Skeletal muscle tissue (tissue), 4 donors: Measurements from ENCODE around the gene CLRN1. TPM values are rescaled to one million over a fixed set of nuclear protein-coding genes. Genes with fewer than 3 reads are reported as not detected.

Source experiments
- H3K27ac ChIP-seq: one replicate; pipeline ENCODE4 v1.7.0; 2013; ENCODE audit warnings: mild to moderate bottlenecking, low read depth, low read length, inconsistent platforms
- H3K27me3 ChIP-seq, 3 donors: one replicate each; pipeline ENCODE4 v1.7.0; 2013; ENCODE audit warnings: low read length in 3 of 3; ENCODE audit not compliant: control insufficient read depth in 3 of 3, insufficient read depth in 3 of 3
- H3K36me3 ChIP-seq, 3 donors: one replicate each; pipeline ENCODE4 v1.7.0; 2013; ENCODE audit warnings: low read length in 3 of 3; ENCODE audit not compliant: control insufficient read depth in 3 of 3, insufficient read depth in 3 of 3
- H3K4me1 ChIP-seq, 3 donors: one replicate each; pipeline ENCODE4 v1.7.0; 2013; ENCODE audit warnings: low read length in 3 of 3, mild to moderate bottlenecking in 3 of 3; ENCODE audit not compliant: control insufficient read depth in 3 of 3, insufficient read depth in 3 of 3
- H3K4me3 ChIP-seq, 3 donors: one replicate each; pipeline ENCODE4 v1.7.0; 2013; ENCODE audit warnings: low read length in 3 of 3
- H3K9ac ChIP-seq, 3 donors: one replicate each; pipeline ENCODE4 v1.7.0; 2013; ENCODE audit warnings: low read length in 3 of 3, mild to moderate bottlenecking in 3 of 3, moderate library complexity in 2 of 3, low read depth in 1 of 3
- H3K9me3 ChIP-seq, 3 donors: one replicate each; pipeline ENCODE4 v1.7.0; 2013; ENCODE audit warnings: low read length in 3 of 3; ENCODE audit not compliant: control insufficient read depth in 3 of 3
- total RNA-seq: library from RNA; depleted of rRNA; stranded (reverse); fragments of >200 nt; gene quantifications from one replicate; pipeline ENCODE4 v1.2.3, GENCODE V29; 2014
- donor health status: Osteomylitis.

The CLRN1 gene
- total RNA-seq, 1 donor from 2014 or later: not detected

DNA sequence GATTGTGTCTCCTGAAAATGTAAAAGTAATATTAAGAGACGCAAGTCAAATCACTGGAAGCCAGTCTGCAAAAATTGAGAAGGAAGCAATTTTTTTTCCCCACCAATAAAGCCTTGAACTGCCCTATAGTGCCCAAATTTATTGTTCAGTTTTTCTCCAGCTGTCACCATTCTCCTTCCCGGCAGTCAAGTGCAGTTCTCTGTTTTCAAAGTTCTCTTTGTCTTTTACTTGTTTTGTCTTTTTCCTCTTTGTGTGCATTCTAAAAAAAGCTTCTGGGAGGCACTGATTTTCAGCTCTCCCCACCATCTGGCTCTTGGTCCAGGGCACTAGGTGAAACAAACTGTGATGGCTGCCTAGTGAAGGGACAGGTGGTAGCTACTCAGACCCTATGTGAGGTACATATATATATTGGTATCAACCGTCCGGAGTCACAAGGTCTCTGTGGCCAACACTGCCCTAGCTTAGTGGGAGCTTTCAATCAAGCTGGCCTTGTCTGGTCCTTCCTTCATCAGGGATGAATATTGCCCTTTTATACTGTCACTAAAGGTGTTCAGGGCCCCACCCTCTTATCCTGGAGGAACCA is 6.1 kb upstream of the CLRN1 start:
- Histone ChIP-seq H3K4me1 (no peaks in the 10 kb centered on the region), H3K9ac (no peak overlapping the region)

DNA sequence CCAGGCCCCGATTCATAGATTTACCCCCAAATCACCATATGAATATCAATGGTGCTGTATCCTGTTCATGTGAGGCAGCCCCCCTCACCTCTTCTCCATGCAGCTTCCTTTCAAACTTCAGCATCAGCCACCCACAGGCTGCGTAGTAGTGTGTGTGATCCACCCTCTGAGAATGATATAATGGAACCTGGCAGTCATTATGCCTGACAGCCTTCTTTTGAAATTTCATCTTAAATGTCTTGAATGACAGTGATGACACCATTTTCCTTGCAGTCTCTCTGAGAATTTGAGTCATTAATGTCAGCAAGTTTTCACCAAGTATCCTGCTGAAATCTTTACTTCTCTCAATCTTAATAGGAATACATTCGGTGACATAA is 3.5 kb upstream of the CLRN1 start:
- Histone ChIP-seq H3K27ac (no peak overlapping the region), H3K27me3 (peaks cover 0 to 9% (median 0%) of the 10 kb centered on the region in 3 donors), H3K4me1 (no peaks in the 10 kb centered on the region), H3K36me3 (no peaks in the 10 kb centered on the region), H3K9me3 (no peaks in the 10 kb centered on the region), H3K4me3 (no peak overlapping the region), H3K9ac (no peak overlapping the region)

More for the DNA sequence above, 6.1 kb upstream of the CLRN1 start:
- Histone ChIP-seq H3K36me3 (no peaks in the 10 kb centered on the region), H3K27me3 (peaks cover 0 to 3% (median 0%) of the 10 kb centered on the region in 3 donors), H3K27ac (no peak overlapping the region), H3K9me3 (no peaks in the 10 kb centered on the region), H3K4me3 (no peak overlapping the region)

DNA sequence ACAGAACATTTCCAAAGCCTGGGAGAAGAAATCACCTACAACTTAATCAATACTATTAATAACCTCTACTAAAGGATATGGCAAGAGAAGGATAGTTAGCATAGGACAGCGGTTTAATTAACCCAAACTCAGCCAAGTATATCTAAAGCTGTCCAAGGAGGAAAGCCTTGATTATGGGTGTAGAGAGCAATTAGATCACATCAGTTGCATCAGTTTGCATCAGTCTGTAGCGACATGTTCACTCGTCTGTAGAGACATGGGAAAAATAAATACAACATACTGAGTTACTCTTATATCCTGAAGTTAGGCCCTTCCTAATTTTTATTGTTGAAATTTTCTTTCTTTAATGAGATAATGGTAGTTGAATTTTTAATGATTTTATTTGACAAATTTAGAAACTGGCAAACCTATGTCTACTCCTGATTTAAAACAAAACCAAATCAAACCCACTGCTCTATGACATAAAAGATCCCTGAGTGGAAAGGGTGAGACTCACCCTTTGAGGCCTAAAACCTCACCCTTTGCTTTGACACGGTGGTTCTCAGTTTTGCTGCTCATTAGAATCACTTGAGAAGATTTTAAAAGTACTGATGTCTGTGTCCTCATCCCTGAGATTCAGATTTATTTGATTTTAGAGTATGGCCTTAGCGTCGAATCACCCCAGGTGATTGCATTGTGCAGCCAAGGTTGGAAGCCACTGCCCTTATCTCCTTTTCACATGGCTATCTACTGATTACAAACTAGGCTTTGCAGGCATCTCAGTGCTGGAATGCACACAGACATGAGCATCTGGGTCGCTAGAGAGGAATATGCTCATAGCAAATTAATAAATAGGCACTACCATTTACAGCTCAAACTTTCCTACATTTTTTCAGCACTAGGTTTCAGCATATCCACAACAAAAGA is 2.8 kb upstream of the CLRN1 start:
- Histone ChIP-seq H3K27me3 (peaks cover 0 to 9% (median 0%) of the 10 kb centered on the region in 3 donors), H3K27ac (no peak overlapping the region), H3K4me1 (no peaks in the 10 kb centered on the region), H3K4me3 (no peak overlapping the region), H3K9ac (no peak overlapping the region), H3K36me3 (no peaks in the 10 kb centered on the region), H3K9me3 (no peaks in the 10 kb centered on the region)

DNA sequence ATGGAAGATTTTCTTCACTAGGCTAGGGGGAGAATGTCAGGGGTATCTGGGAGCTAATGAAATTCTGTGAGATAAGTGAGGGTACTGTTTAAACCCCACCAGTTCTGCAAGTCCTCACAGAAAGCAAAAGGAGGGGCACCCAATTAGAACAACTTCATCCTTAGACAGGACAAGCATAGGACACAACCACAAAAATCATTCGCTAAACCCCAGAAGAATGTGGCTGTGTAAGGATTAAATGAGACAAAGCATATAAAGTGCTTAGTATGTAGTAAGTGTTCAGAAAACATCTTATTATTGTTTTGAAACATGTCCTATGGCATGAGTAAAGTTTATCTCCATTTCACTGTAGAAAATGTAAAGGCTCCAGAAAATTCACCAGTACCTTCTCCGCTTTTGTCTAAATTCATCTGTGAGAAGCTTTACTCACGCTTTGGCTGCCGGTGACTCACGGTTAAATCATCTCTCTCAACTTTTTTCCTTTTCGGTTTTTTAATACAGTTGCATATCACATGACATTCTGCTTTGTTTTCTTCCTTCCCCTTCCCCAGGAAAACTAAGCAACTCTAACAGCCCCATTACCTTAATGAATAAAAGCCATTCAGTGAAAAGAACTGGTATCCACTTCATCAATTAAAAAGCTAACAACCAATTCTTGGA is 1.7 kb downstream of the CLRN1 start:
- Histone ChIP-seq H3K4me1 (no peaks in the 10 kb centered on the region), H3K36me3 (no peaks in the 10 kb centered on the region), H3K27me3 (peaks cover 0 to 7% (median 0%) of the 10 kb centered on the region in 3 donors), H3K9ac (no peak overlapping the region), H3K27ac (no peak overlapping the region), H3K9me3 (no peaks in the 10 kb centered on the region), H3K4me3 (no peak overlapping the region)

DNA sequence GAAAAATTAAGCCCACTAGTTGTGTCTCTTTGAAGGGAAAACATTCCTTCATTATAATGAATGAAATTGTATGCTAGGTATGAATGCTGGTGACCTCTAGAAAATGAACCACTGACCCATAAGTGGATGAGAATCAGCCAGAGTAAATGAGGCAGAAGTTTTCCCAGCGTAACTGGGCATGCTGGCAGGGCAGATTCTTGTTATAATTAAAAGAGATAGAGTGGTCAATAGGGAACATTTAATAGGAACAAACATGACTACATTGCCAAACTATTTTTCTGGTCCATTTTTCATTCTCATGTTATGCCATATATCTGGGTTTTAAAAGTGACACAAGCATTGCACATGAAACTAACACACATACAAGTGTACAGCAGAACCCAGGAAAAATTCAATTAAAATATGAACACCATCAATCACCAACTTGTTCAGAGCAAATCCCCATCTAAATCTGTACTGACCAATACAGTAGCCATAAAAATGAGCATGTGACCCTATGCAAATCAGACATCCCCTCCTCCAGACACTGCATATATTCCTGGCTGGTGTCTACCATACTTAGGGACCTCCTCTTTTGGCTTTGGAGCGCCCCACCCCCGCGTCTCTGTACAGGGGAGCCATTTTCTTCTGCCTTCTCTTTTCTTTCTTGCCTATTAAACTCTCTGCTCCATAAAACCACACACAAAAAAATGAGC is 4.0 kb downstream of the CLRN1 start:
- Histone ChIP-seq H3K9me3 (no peaks in the 10 kb centered on the region), H3K36me3 (no peaks in the 10 kb centered on the region), H3K27me3 (peaks cover 0 to 7% (median 0%) of the 10 kb centered on the region in 3 donors), H3K4me1 (no peaks in the 10 kb centered on the region), H3K4me3 (no peak overlapping the region), H3K27ac (no peak overlapping the region), H3K9ac (no peak overlapping the region)

DNA sequence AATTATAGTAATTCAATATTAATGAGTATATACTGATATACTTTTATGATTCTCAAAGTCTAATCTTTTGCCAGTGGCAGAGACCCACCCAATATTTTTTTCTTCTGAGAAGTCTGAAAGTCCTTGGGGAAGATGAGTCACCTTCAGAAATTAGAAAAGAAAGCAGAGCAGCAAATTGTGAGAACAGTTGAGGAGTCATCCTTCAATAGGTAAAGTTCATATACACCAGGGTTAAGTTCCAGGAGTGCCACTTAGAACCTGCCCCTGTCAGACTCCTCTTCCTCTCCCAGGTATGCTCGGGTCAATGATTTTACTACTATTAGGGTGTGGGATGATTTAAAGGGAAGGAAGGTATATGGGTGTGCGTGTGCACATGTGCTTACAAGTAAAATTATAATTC is 7.1 kb downstream of the CLRN1 start:
- Histone ChIP-seq H3K9ac (no peak overlapping the region), H3K27me3 (peaks cover 0 to 3% (median 2%) of the 10 kb centered on the region in 3 donors), H3K4me3 (no peak overlapping the region), H3K36me3 (no peaks in the 10 kb centered on the region), H3K4me1 (no peaks in the 10 kb centered on the region), H3K9me3 (no peaks in the 10 kb centered on the region), H3K27ac (no peak overlapping the region)

DNA sequence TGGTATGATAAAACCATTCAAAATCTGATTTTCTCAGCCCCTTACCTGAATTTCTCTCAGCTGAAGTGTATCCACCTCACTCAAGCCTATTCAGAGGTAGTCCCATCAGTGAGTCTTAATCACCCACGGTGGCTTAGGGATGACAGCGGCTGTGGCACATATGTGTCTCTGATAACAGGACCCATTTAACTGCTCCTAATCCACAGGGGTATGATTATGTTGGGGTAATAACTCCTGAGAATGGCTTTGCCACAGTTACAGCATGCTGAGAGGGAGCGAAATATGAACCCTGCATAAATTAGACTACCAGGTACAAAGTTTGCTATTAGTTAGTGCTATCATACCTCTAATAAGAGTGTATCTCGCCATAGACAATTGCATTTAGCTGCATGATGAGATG is 10.6 kb downstream of the CLRN1 start:
- no peaks in the 10 kb centered on the region for H3K9me3 ChIP-seq
- peaks cover 0 to 3% (median 2%) of the 10 kb centered on the region in 3 donors for H3K27me3 ChIP-seq
- H3K36me3 ChIP-seq: no peaks in the 10 kb centered on the region
- no peak overlapping the region for H3K9ac ChIP-seq
- H3K4me1 ChIP-seq: no peaks in the 10 kb centered on the region
- no peak overlapping the region for H3K27ac ChIP-seq
- no peak overlapping the region for H3K4me3 ChIP-seq

DNA sequence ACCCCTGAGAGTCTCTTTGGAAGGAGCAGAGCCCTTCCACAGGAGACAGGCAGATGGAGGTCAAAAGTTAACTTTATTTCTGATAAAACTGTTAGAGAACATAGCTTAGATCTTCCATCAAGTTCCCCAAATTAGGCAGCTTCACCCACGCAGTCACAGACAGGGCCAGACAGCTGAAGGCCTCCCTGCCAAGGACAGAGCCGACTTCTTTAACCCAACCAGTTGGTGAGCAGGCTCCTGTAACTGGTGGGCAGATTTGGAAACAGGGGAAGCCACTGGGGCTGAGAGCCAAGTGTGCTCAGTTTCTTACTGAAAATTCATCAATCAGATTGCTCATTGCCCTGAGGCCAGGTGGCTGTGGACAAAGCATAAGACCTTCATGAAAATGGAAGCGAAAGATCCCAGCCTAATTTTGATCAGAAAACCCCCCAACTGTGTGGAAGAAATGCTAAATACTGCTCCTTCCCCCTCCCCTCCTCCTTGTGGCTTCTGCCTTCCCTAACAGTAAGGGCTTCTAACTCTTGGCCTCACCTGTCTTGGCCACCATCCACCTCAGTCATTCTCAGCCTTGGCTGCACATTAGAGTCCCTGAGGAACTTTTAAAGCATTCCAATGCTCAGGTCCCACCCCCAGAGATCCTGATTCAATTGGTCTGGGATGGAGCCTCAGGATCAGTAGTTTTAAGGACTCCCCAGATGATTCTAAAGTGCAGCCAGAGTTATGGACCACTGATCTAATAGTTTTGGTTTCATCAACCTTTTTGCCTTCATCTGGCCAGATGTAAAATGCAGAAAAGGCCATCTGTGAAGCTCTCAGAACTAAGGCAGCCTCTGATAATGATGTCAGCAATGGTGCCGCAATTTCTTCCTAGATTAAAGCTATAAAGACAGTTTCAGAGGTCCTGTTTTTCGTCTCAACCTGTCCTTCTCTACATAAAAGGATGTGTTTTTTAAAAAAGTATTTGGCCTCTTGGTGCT is 11.5 kb downstream of the CLRN1 start:
- H3K4me1 ChIP-seq: no peaks in the 10 kb centered on the region
- no peak overlapping the region for H3K9ac ChIP-seq
- no peaks in the 10 kb centered on the region for H3K36me3 ChIP-seq
- H3K9me3 ChIP-seq: no peaks in the 10 kb centered on the region
- H3K27me3 ChIP-seq: peaks cover 0 to 3% (median 2%) of the 10 kb centered on the region in 3 donors
- no peak overlapping the region for H3K27ac ChIP-seq
- H3K4me3 ChIP-seq: no peak overlapping the region

DNA sequence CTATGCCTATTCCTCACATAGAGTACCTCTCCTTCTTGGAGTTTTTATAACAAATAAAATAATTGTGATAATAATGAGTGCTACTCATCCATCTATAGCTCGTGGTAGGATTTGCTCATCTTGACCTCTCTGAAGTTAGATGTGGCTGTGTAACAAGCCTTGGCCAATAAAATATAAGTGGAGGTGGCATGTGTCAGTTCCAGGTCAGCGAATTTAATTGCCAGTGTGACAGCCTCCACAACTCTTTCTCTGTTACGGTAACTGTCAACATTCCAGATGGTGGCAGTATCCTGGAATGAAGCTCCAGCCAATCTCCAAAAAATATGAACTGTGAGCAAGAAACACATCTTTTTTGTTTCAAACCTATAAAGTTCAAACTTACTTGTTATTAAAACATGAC is 13.8 kb downstream of the CLRN1 start:
- Histone ChIP-seq H3K4me1 (no peaks in the 10 kb centered on the region), H3K4me3 (no peak overlapping the region), H3K9me3 (no peaks in the 10 kb centered on the region), H3K27ac (no peak overlapping the region), H3K27me3 (peaks cover 0 to 3% (median 2%) of the 10 kb centered on the region in 3 donors), H3K9ac (no peak overlapping the region), H3K36me3 (no peaks in the 10 kb centered on the region)
